Activated gamma-delta T cell (primary cell): ENCODE data around the gene KAZN.

Experiments
- DNase-seq: peaks from one replicate; lab custom pipeline; 2025; lab: John Stamatoyannopoulos, UW

Gene KAZN

DNA sequence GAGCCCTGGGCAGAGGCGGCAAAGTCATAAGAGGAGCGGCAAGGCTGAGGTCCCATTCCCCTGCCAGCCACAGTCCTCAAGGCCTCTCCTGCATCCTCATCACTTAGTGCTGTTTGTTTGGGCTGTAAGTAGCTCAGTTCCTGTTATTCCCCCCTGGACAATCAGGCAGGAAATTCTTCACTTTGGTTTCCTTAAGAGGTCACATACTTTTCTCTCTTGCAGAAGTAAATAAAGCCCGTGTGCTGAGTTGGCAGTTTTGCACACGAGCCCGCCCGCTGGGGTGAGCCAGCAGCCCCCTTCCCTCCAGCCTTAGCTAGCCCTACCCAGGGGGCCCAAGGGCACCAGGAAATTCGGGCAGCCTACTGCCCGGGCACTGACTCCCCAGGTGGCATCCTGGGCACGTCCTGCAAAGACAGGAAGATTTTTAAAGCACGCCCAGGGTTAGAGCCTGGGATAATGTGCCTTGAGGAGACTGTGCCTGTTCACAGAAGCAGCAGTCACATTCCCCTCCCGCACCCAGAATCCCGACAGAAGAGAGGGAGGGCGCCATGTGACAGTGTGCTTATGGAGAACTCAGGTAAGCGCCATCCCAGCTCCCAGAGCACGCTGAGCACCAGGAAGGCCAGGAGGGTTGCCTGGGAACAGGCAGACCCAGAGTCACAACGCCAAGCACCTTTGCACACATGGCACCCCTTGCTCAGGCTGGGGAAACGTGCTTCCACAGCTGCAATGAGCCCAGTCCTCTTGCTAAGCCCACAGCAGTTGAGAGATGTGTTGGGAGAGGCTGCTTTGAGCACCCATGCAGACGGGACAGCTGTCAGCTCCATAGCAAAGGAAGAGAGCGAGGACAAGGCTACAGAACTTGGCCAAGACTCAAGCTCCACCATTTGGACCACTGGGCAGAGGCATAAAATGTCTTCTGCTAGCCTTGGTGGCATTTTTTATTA, 410.6 kb downstream of the KAZN start:
- DNase-seq: no peak

DNA sequence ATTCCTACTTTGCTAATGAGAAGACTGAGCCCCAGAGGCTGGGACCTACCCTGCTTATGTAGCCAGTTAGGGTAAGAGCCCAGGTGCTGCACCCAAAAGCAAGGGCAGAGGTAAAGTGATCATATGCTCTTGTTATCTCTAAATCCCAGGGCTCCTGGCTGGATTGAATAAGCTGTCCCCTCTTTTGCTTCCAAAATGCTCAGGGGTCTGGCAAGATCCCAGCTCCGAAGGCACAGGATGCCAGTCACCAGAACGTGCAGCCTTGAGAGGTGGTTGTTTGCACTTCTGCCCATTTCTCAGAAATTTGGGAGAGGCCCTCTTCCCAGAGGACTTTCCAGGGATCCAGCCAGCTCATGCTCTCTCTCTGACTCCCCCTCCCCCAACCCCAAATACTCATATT, 412.7 kb downstream of the KAZN start:
- DNase-seq: no peak

DNA sequence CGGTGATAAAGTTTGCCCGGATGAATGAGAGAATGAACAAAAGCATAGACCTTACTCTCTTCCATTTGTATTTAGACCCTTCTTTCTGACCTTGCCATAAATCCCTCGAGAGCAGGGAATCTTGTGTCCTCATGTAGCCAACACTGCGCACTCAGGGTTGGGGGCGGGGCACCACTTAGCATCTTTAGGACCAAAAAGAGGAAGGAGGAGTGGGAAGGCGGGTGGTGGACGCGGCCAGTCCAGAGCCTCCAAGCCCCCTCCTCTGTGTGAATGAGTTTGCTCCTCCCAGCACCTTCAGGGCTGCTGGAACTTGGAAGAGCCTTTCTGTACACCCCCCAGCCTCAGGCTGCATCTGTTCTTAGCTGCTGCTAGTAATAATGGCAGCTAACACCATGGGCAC, 413.2 kb downstream of the KAZN start:
- no peak for DNase-seq

- no peak for DNase-seq
These were observed 414.3 kb downstream of the KAZN start for GRCh38 chr1:15012822-15013221.

DNA sequence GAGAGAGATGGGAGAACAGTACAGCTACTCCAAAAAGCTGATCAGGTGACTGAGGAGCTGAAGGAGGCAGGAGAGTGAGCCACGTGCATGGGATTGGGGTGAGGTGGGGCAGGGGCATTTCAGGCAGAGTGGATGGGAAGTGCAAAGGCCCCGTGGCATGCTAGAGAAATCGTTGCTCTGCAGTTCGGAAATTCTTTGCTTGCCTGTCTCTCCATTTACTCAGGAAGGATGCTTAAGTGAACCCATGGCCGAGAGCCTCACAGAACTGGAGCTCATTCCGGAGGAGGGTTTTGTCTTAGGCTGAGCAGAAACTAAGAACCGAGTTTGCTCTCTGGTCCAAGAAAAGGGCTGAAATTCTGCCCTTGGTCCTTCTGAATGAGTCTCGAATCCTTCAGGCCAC, 415.3 kb downstream of the KAZN start:
- DNase-seq: no peak

GRCh38 chr1:15014516-15014915, 416.0 kb downstream of the KAZN start:
- no peak for DNase-seq

DNA sequence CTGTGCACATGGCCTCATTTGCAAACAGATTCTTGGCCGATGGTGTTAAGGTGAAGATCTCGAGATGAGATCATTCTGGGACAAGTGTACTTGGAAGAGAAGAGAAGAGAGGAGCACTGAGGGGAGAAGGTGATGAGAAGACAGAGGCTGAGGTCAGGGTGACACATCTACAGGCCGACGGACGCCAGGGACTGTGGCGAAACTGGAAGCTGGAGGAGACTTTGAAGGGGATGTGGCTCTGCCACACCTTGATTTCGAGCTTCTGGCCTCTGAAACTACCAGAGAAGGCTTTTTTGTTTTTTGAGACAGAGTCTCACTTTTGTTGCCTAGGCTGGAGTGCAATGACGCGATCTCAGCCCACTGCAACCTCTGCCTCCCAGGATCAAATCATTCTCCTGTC, 417.5 kb downstream of the KAZN start:
- no peak for DNase-seq

- DNase-seq: no peak
These were observed 418.0 kb downstream of the KAZN start for GRCh38 chr1:15016526-15016925.

GRCh38 chr1:15017120-15017519, 418.6 kb downstream of the KAZN start:
- DNase-seq: no peak

GRCh38 chr1:15018767-15019166, 420.3 kb downstream of the KAZN start:
- DNase-seq: no peak

GRCh38 chr1:15020943-15021745, 422.7 kb downstream of the KAZN start:
- no peak for DNase-seq

- no peak for DNase-seq
These were observed 423.6 kb downstream of the KAZN start for GRCh38 chr1:15022048-15022447.

GRCh38 chr1:15023205-15023604, 424.7 kb downstream of the KAZN start:
- no peak for DNase-seq

DNA sequence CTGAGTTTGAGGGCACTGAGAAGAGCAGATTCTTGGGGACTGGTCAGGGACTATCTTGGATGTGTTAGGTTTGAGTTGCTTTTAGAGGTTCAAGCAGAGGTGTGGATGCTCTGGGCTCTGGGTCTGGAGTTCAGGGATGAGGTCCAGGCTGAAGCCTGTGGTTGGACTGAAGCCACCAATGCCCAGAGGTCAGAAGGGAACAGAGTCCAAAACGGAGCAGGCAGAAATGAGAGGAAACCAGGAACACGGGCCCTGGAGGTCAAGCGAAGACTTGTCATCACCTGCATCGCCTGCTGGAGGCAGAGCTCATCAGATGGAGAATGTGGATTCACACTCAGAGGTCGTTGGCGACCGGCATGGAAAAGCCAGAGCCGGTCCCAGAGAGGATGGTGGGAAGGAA, 425.5 kb downstream of the KAZN start:
- DNase-seq: no peak

GRCh38 chr1:15026117-15026489, 427.6 kb downstream of the KAZN start:
- DNase-seq: no peak

GRCh38 chr1:15027515-15027986, 429.1 kb downstream of the KAZN start:
- DNase-seq: no peak

DNA sequence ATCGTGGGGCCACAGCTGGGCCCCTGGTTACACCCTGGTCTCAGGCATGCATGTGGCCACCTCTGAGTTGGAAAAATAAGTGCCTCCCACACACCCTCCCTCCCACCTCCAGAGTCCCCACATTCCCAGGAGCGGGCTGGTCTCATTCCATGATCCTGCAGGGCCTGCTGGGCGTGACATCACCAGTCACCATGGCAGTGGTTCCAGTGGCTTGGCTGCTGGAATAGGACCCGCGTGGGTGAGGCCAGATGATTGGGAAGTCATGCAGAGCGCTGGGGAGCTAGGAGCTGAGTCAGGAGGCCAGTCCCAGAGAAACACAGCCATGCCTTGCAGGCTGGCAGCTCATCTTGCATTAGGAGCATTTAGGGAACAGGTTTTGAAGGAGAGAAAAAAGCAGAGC, 429.6 kb downstream of the KAZN start:
- DNase-seq: no peak

DNA sequence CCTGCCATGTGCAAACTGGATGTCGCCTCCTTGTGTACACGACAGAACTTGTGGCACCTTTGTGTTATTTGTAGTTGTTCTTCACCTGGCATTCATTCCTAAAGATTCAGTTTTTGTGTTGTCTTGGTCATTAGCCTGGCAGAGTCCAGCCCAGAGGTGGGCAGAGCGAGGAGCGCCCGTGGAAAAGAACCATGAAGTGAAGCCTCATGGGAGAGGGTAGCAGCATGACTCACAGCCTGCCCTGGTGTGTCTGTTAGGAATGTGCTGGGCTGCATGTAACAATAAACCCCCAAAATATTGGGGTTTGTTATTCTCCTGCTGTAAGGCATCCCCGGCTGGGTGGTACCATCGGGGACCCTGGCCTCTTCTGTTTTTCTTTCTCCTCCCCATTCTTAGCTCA, 430.1 kb downstream of the KAZN start:
- DNase-seq: no peak

GRCh38 chr1:15029036-15029435, 430.6 kb downstream of the KAZN start:
- DNase-seq: no peak

DNA sequence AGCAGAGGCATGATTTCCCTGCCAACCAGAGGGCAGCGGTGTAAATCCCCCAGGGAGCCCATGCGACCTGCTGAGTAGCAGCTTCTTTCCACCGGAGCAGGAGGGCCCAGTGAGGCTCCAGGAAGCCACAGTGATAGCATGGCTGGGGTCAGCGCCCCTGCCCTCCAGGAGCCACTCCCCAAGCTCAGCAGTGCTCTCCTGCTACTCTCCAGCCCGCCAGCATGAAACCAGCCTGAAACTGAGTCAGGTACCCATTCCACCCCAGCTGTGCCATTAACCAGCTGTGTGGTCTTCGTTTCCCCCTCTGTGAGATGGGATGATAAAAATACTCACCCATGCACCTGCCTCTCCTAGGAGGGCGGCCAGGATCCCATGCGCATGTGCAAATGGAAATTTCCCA, 431.3 kb downstream of the KAZN start:
- no peak for DNase-seq

DNA sequence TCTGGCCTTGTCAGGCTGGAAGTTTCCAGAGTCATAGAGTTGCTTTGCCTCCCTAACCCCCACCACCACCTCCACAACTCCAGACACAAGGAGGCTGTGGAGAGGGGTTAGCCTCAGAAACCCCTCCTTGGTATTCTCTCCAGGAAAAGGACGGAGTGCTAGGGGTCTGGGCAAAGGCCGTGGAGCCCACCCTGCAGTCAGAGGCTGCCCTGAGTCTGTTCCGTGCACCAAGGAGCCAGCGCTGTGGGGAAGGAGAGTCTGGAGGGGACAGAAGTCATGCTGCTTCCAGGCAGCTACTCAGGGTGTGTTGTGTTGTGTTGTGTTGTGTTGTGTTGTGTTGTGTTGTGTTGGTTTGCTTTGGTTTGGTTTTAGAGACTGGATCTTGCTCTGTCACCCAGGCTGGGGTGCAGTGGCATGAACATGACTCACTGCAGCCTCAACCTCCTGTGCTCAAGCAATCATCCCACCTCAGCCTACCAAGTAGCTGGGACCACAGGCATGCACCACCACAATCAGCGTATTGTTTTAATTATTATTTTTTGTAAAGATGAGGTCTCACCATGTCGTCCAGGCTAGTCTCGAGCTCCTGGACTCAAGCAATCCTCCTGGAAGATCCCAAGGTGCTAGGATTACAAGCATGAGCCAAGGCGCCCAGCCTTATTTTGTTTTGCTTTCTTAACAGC, 432.9 kb downstream of the KAZN start:
- no peak for DNase-seq

DNA sequence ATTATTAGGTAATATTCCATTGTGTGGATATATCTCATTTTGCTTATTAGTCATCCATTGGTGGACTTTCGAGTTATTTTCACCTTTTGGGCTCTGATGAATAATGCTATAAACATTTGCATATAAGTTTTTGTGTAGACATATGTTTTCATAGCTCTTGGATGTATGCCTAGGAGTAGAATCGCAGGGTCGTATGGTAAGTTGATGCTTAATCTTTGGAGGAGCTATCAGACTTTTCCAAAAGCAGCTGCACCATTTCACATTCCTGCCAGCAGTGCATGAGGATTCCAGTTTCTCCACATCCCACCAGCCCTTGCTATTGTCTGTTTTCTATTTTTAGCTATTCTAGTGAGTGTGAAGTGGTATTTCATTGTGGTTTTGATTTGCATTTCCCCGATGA, 434.8 kb downstream of the KAZN start:
- no peak for DNase-seq
